GM12864 (cell line): ENCODE data around the gene CNGB1.

ENCODE experiments used
- DNase-seq: peaks from one replicate; pipeline ENCODE4 v3.0.0-alpha.2; 2011; ENCODE audit warnings: low read depth
- H3K4me3 ChIP-seq: 2 replicates; pipeline ENCODE4 v1.5.1; 2011; ENCODE audit warnings: mild to moderate bottlenecking, low read depth, low read length, control low read depth
- TF ChIP-seq, protein P1 (sequence below): IDR thresholded peaks from 2 replicates; pipeline ENCODE4 v1.5.1; 2011; ENCODE audit warnings: low read depth, mild to moderate bottlenecking, moderate library complexity, low read length, control low read depth, inconsistent platforms; ENCODE audit errors: missing control alignments

The CNGB1 gene

DNA sequence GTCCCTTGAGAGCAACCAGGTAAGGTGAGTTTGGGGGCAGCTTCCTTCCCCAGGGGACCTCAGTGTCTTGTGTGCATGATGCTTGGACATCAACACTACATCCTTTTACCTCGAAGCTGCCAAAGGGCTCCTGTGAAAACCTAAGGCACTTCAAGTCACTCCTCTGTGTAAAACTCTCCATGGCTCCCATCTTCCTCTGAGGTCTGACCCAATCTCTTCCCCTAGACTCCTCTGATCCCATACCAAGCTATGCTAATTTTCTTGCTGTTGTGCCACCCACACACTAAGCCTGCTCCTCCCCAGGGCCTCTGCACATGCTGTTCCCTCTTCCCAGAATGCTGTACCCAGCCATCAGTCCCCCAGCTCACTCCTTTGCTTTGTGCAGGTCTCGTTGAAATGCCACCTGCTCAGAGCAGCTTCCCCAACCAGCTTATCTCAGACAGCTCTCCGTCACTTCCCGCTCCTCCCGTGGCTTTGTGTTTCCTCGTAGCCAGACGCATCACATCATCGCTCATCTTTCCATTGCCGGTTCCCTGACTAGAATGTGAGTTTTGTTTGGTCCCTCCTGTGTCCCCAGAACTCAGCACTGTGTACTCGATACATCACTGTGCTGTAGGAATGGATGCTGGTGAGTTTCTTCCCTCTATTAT is 78.4 kb downstream of the CNGB1 start:
- no peak overlapping the region for H3K4me3 ChIP-seq
- TF ChIP-seq, protein P1, sequence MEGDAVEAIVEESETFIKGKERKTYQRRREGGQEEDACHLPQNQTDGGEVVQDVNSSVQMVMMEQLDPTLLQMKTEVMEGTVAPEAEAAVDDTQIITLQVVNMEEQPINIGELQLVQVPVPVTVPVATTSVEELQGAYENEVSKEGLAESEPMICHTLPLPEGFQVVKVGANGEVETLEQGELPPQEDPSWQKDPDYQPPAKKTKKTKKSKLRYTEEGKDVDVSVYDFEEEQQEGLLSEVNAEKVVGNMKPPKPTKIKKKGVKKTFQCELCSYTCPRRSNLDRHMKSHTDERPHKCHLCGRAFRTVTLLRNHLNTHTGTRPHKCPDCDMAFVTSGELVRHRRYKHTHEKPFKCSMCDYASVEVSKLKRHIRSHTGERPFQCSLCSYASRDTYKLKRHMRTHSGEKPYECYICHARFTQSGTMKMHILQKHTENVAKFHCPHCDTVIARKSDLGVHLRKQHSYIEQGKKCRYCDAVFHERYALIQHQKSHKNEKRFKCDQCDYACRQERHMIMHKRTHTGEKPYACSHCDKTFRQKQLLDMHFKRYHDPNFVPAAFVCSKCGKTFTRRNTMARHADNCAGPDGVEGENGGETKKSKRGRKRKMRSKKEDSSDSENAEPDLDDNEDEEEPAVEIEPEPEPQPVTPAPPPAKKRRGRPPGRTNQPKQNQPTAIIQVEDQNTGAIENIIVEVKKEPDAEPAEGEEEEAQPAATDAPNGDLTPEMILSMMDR, result no peak
- DNase-seq, result no peak

DNA sequence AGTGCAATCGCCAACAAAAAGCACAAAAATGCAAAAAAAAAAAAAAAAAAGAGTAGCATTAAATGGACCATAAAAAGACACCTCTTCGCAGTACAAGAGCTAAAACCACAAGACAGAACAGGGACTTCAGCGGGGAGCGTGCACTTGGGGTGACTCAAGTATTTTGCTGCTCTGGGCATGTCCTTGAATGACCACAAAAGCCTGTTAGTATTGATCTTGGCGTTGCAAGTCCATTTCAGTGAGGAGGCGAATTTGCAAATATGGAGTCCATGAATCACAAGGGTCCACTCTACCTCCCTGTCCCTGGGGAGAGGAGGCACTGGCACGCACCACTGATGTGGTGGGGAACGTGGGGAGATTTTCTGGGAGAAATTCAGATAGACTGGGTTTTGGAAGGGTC is 78.9 kb downstream of the CNGB1 start:
- TF ChIP-seq, protein P1, result no peak
- H3K4me3 ChIP-seq, result no peak overlapping the region
- DNase-seq, result no peak

DNA sequence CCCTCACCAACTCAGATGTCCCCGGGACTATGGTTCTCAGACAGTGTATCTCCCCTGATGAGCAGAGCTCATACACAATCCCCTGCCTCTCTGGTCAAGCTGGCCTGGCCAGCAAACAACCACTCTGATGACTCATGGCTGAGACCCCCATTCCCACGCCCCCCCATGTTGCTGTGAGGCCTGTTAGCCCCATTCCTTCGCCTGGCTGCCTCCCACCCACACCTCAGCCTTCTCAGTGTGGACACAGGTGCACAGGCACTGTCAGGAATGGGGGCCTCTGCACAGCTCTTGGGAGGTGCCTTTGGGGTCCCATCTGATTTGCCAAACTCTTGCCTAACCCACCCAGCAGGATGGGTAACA is 80.2 kb downstream of the CNGB1 start:
- no peak for DNase-seq
- TF ChIP-seq, protein P1, result no peak
- no peak overlapping the region for H3K4me3 ChIP-seq

DNA sequence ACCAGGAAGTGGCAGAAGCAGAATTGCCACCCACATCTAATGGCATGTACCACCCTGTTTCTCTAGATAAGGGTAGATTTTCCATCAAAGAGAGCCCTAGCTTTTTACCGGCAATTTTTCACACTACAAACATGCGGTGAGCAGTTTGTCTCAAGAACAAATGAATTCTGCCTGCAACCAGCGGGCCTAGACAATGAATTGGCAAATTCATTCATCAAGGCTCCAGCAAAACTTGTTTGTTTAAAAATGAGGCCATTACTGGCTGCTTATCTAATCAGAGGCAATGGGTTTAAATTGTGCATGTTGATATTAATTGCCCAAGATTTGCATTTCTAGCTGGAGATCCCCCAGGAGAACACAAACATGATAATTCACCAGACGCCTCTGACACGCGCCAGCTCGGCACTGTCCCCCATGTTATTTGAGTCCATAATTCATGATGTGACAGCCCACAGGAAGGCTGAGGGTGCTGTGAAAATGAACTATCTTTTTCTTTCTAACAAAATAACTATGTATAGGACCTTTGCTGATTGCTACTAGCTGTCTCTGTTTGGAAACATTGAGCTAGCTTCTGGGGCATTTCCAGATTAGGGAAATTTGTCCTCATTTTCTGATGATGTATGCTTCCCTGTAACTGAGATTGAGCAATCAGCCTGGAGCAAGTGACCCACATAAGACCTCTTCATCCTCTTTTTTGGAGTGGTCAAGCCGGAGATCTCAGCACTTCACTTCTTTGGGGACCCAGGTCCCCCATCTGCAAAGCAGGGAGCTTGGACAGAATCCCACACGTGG is 80.8 kb downstream of the CNGB1 start:
- TF ChIP-seq, protein P1, result no peak
- no peak for DNase-seq
- no peak overlapping the region for H3K4me3 ChIP-seq

DNA sequence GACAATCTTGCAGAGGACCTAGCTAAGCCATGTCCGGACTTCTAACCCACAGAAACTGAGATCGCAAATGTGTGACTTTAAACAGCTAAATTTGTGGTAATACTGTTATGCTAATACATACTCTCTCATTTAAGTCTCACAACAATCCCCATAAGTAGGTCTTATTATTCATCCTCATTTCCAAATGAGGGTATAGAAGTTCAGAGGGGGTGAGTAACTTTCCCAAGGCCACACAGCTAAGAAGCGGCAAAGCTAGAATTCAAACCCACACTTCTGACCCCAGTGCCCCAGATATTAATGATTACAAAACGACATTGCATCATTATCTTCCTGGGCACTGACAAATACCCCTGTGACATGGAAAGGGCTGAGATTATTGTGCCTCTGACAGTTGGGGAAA is 81.4 kb downstream of the CNGB1 start:
- no peak for DNase-seq
- TF ChIP-seq, protein P1, result no peak
- no peak overlapping the region for H3K4me3 ChIP-seq

DNA sequence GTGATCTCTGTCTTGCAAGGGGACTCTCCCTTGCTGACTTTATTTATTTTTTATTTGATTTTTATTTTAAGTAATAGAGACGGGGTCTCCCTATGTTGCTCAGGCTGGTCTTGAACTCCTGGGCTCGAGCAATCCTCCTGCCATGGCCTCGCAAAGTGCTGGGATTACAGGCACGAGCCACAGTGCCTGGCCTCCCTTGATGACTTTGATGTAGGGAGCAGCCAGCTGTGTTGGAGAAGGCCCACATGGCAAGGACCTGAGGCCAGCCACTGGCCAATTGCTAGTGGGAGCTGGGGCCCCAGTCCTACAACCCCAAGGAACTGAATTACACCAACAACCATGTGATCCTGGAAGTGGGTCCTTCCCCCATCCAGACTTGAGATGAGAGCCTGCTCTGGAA is 81.8 kb downstream of the CNGB1 start:
- DNase-seq, result no peak
- no peak overlapping the region for H3K4me3 ChIP-seq
- TF ChIP-seq, protein P1, result no peak
